ENCODE data around the gene SELPLG.
"Not testable (repeated sequence)": the region's sequence is repeated elsewhere in the genome, so short reads cannot be mapped to it uniquely, and the experiment has no call there.

SELPLG gene

GRCh38 chr12:108637222-108637971 lies 3.7 kb upstream of the SELPLG start:
- no peak for DNase-seq

DNA sequence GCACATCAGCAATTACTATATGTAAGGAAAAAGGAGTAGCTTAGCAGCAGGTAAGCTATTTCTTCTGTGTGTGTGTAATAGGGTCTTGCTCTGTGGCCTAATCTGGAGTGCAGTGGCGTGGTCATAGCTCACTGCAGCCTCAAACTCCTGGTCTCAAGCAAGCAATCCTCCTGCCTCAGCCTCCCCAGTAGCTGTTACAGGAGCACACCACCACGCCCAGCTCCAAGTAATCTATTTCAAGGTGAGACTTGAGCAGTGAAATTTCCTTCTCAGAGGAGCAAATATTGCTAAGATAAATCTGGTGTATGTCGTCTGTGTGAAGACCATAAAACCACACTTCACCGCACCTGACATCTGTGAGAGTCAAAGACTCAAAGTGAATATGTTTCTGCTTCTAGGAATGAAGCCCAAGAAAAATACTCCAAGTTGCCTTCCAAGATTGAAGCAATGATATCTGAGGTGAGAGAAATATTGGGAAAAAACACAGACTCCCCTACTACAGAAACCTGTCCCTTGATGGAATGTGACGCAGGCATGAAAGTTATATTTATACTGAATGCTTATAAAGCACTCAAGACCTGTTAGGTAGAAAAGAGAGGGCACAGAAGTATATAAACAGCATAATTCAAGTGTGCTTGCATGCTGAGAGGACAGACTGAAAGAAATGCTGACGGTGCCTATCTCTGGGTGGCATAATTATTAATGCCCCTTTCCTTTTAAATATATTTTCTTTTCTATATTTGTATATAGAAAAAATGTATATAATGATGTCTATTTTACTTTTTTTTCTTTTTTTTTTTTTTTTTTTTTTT lies 2.5 kb upstream of the SELPLG start:
- DNase-seq, result no peak

GRCh38 chr12:108635201-108635996 lies 1.7 kb upstream of the SELPLG start:
- DNase-seq, result no peak

- peak; percentile 80 for DNase-seq
Observed at GRCh38 chr12:108634341-108634751, 652 bp upstream of the SELPLG start.

DNA sequence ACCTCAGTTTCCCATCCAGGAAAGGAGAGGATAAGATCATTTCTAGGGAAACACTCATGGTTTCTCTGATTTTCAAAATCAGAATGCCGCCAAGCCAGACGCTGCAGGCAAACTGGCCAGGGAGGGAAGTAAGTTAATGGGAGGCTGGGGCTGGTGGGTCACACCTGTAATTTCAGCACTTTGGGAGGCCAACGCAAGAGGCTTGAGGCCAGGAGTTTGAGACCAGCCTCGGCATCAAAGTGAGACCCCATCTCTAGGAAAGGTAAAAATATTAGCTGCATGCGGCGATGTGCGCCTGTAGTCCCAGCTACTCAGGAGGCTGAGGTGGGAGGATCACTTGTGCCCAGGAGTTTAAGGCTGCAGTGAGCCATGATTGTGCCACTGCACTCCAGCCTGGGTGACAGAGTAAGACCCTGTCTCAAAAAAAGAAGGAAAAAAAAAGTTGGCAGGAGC lies 587 bp downstream of the SELPLG start:
- no peak for DNase-seq

DNA sequence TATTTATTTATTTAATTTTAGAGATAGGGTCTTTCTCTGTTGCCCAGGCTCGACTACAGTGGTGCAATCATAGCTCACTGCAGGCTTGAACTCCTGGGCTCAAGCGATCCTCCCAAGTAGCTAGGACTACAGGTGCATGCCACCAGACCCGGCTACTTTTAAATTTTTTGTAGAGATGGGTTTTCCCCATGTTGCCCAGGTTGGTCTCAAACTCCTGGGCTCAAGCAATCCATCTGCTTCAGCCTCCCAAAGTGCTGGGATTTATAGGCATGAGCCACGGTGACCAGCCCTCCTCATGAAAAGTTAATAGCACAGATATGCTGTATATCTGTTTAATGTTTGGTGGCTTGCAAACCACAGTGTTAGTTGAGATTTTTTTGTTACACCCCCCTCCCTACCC lies 2.4 kb downstream of the SELPLG start:
- DNase-seq, result not testable (repeated sequence)

- no peak for DNase-seq
Observed at GRCh38 chr12:108630481-108631207, 3.0 kb downstream of the SELPLG start.

DNA sequence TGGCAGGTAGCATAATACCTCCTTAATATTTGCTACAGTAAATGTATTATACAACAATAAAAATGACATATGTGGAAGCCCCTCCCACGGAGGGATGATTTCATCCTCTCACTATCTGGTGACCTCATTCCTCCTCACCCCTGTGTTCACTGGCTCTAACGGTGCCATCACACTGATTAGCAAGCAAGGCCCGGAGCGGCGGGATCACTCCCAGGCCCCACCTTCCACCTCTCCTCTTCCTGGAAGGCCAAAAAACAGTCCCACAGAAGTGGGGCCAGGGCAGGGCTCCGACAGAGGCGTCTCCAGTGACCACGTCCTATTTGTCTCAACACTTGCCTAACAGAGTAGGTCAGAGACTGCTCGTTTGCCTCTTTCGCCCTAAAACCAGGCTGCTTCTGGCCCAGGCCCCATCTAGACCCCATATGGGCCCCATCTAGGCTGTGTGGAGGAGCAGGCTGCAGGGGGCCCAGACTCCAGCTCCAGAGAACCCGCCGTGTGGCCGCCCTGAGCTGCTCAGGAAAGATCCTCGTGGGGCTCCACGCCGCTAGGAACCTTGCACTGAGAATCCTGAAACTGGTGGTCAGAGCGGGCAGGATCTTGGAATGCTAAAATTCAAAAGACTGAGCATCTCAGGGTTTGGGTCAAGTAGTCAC lies 3.7 kb downstream of the SELPLG start:
- no peak for DNase-seq

GRCh38 chr12:108629151-108629550 lies 4.5 kb downstream of the SELPLG start:
- DNase-seq, result no peak

DNA sequence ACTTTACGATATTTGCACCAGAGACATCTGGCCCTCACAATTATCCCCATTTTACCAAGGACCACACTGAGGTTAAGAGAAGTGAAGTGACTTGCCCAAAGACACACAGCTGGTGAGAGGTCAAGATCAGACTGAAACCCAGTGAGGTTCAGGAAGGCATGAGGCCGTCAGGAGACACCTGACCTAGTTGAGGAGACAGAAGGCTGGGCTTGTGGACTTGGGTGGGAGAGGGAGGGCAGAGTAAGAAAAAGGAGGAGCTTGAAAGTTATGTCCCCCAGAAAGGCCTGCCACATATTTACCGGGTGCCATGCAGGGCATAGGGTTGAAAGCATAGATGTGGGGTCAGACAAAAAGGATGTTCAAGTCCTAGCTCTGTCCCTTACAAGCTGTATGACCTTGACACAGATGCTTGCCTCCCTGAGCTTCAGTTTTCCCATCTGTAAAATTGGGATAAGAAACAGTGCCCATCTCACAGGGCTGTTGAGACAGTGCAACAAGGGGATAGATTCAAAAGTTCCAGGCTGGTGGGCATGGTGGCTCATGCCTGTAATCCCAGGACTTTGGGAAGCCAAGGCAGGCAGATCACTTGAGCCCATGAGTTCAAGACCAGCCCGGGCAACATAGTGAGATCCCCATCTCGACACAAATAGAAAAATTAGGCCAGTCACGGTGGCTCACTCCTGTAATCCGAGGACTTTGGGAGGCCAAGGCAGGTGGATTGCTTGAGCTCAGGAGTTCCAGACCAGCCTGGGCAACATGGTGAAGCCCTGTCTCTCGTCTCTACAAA lies 6.4 kb downstream of the SELPLG start:
- DNase-seq, result no peak

GRCh38 chr12:108625228-108625627 lies 8.5 kb downstream of the SELPLG start:
- no peak for DNase-seq

- DNase-seq, result no peak
Observed at GRCh38 chr12:108623577-108623976, 10.1 kb downstream of the SELPLG start.

- no peak for DNase-seq
Observed at GRCh38 chr12:108622921-108623514, 10.7 kb downstream of the SELPLG start.

DNA sequence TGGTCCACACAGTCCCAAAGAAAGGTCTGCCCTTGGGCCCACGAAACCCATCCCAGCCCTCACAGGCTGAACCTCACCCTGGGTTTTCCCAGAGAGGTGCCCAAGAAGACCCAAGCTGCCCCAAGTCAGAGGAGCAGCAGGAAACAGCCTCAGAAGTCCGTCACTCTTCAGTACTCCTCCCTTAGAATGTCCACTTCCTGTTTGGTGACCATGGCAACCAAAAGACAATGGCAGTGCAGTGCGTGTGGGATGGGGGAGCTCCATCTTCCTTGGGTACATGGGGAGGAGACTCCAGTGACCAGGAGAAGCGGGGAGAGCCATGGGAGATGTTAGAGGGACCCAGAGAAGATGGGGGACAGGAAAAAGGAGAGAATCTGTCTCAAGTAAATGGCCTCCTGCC lies 11.3 kb downstream of the SELPLG start:
- DNase-seq, result no peak

DNA sequence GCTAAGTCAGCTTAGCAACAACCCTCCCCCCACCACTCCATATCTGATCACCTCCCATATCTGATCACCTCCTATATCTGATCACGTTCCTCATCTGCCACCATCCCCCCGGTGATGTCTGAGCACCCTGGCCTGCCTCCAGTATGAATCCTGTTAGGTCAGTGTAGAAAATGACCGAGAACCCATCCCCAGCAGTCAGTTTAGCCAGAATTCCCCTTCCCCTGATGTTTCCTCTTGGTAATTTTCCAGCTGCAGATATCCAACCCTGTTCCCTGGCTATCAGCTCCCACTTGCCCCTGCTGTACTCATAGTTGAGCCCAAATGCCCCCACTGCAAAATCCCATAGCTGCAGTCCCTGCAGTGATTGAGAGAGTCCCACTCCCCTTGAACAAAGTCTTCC lies 12.5 kb downstream of the SELPLG start:
- DNase-seq, result no peak

DNA sequence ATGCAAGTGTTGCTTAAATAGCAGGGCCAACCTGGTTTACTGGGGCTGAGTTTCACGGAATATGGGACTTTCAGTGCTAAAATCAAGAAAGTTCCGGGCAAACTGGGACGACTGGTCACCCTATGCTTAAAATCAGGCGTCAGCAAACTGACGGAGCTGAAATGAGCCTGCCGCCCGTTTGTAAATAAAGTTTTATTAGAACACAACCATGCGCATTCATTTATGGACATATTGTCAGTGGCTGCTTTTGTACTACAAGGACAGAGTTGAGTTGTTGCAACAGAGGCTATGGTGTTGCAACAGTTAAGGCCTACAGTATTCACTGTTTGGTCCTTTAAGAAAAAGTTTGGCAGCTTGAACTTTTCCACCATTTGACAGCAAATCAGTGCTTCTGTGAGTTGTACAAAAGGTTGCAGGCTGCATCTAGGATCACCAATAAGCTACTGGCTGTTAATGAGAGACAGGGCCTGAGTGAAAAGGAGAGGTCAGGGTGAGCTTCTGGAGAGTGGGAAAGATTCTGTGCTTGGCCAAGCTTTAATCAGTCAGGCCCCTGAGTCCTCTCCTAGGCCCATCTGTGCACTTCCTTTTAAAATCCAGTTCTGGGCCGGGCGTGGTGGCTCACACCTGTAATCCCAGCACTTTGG lies 13.3 kb downstream of the SELPLG start:
- DNase-seq, result no peak

DNA sequence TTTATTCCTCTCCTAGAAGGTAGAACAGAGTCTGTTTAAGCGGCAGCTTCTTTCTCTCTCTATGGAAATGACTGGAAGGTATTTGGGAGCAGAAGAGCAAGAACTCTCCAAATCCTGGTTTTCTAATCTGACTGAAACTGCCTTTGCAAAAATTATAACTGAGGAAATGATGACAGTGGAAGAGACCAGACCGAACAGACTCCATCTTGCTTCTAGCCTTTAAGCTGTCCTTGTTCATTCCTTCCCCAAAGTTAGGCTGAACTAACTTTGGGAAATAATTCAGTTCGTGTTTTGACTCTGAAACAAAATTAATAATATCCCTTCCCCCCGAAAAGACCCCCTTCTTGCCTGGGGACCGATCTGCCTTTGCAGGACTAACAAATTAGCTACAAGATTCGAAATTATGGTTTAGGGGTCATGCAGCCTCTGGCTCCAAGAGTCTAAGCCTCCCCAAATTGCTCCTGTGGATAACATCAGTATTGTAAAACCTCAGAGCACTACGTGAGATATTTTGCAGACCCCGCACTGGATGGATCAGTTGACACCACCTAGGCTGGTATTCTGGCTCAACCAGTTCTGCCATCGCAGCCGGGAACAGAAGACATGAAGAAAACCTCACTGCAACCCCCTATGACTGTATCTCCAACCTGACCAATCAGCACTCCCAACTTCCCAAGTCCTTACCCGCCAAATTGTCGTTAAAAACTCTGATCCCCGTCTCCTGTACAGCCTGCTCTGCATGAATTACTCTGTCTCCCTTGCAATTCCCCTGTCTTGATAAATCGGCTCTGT lies 14.1 kb downstream of the SELPLG start:
- DNase-seq, result no peak

DNA sequence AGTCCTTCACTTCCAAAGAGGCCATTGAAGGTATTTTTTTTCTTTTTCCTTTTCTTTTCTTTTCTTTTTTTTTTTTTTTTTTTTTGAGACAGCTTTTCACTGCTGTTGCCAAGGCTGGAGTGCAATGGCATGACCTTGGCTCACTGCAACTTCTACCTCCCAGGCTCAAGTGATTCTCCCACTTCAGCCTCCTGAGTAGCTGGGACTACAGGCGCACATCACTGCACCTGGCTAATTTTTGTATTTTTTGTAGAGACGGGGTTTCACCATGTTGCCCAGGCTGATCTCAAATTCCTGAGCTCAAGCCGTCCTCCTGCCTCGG lies 14.8 kb downstream of the SELPLG start:
- DNase-seq, result not testable (repeated sequence)

- DNase-seq, result peak; percentile 36
Observed at GRCh38 chr12:108618079-108618952, 15.4 kb downstream of the SELPLG start.

All from NCI-H510A (cell line).